Stimulated activated CD4-positive, alpha-beta T cell treated with anti-CD3 and anti-CD28 coated beads, Interleukin-12 subunit alpha, Interleukin-12 subunit beta, amount 100 ng/mL, for 4 hours (primary cell): ENCODE data around the gene ZIC1.

Experiments used
- DNase-seq: peaks from one replicate; pipeline ENCODE4 v3.0.0-alpha.2; 2020

The ZIC1 gene

DNA sequence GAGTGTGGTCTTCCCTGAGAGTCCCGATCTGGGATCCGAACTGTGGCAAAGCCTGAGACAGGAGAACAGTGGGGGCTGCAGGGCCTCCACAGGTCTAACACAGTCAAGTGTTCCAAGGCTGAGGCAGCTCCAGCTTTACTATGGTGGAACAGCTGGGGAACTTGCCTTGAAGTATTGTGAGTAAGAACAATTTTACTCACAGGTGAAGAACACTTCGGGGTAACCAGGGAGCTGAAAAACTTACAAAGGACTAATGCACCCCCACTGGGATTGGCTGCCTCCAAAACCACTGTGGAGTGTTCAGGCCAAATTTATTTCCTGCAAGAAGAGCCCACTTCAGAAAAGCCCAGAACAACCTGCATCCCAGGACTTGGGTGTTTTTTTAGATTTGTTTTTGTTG lies 28.2 kb upstream of the ZIC1 start:
- DNase-seq = no peak

DNA sequence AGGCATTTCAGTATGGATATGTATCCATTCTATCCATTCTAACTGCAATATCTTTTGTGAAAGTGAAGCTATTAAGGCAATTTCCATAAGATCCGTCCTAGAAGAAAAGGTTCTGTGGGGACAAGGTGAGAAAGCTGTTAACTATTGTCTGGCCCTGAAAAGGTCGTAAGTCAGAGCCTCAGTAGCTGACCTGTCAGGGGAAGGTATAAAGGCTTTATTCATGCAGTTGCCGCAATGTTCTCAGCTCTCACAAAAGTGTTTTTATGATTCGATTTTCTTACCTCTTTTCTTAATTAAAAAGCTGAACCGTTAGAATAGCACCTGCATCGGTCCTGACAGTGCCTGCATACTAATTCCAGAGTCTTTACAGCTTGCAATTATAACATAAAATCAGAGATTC lies 27.6 kb upstream of the ZIC1 start:
- no peak for DNase-seq

DNA sequence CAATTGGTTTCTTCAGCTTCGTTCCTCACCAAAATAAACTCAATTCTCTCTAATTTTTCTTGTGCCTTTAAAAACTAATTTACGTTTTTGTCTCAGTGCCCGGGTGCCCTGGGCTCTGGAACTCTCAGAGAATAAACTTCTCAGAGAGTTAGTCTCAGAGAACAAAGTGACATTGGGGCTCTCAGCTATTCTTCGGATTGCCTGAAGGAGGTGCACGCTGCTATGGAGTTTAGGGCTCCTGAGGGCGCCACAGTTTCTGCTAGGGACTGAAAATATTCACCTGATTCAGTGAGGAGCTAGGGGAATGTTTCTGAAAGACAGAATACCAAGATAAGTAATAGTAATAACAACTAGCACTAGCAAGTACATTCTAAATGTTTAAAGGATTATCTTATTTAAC lies 25.5 kb upstream of the ZIC1 start:
- DNase-seq = no peak

DNA sequence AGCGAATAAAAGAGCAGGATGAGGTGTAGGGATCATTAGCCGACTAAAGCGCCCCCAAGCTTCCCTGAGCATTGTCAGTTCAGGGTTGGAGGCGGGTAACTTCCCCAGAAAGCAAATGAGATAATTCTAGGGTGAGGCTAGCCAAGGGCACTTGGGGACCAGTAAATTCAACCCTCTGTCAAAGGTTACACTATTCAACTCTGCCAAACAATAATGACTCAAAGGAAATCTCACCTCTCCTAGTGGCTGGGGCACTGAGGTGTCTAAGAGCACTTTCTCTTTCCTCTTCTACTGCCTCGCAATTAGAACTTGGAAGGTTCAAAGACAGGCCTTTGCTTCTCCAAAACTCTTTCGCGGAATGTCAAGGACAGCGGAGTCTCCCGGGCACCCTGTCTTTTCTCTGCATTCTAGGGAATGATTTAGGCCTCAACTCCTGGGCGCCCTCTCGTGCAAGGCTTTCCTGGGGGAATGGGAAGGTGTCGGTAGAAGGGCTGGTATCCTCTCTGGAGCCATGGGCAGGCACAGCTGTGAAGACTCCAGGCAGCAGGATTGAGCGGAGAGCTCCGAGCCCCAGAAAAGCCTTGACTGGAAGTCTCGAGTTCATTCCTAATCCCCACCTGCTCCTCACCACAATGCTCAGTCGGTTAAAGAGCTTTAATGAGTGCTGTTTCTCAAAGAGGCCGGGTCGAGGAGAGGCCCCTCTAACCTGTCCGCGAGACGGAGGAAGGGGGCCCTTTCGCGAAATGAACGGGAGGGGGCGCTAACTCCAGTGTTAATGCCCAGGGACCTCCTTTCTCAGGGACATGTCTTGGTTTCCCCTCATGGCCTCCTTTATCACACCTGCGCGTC lies 24.7 kb upstream of the ZIC1 start:
- no peak for DNase-seq

DNA sequence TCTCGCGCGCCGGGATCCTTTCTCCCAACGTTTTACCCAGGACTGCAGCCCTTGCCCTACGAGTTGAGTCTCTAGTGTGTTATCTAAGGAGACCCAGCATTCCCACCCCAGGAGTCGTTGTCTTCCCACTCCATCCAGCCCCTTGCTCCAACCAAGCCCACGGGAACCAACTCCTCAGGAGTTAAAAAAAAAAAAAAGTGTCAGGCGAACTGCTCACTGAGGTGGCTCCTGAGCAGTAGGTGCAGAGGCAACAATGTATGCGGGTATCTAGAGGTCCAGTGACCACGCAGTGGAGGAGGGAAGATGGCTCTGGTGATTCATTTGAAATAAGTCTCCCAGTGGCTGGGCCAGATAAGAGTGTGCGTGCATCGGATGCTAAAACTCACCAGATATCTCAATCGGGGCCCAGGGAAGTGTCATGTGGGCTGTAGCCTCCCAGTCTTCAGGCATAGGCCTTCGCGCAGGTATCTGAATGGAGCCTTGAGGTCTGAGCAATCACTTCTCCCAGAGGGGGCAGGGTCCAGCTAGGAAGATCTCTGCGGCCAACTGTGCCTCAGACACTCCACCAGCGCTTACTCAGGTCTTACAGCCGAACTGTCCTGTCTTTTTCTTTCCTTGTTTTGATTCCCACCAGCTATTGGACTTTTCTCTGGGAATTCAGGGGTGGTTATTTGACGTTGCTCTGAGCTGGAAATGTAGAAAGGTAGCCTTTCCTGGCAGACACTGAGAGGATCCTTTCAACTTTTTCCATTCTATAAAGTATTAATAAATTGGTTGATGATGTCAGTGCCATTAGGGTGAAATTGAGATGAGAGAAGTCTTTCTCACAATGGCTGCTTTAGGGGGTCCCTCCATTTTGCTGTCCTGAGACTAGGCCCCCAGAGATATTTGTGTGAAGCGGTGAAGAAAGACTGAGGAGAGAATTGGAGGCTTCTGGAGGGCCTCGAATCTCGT lies 23.8 kb upstream of the ZIC1 start:
- DNase-seq = no peak

DNA sequence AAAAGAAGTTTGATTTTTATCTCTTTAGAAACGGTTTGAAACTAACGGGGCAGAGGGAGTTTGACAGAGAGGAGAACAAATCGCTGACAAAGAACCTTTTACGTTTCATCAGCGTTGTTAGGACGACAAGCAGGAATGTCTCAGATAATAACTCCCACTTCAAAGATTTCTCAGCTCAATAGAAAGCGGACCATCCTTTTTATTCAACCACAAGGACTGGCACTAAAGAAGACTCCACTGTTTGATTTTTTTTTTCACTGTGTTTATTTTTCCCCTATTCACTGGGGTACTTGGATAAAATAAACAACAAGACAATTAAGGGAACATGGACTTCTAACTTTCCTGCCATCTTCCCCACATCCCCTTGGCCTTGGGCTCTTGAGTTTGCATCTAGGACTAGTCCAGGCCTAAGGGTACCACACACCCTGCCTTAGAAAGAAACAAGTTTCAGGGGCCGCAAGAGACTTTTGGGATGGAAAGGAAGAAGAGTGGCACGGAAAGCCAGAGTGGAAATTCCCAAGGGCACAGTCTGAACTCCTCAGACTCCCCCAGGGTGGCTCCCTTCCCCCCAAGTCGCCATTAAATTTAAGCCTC lies 21.8 kb upstream of the ZIC1 start:
- DNase-seq = no peak

DNA sequence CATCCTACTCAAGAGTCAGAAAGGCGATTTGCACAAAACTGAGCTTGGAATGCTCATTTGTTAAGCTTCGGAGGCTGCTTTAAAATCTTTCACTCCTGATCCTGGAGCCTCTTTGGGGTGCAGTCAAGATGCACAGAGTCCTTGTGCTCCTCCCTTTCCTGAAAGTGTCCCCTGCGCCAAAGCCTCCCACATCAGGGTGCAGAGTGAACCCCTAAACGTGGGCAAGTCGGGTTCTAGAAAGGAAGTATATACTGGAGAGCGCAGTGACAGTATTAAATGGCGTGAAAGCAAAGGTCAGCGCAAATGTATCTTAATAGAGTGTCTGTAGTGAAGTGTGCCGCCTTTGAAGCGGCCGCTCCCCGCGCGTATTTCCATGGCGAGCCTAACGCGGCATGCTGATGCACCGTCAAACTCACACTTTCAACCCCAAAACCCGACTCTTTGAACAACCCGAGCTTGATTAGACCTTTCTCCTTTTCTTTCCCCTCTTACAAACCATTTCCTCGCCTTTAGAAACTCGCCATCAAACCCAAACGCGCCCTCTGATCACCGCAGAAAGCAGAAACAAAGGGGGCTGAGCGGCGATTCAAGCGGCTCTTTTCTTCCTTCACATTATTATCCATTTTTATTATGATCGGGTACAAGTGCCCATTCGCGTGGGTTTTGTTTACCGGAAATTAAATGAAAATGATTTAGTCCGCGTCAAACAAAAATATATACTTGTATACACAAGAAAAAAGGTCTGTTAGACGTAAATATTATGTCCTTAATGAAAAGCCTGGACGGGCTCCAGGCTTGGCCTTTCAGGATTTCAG lies 21.1 kb upstream of the ZIC1 start:
- DNase-seq = no peak

DNA sequence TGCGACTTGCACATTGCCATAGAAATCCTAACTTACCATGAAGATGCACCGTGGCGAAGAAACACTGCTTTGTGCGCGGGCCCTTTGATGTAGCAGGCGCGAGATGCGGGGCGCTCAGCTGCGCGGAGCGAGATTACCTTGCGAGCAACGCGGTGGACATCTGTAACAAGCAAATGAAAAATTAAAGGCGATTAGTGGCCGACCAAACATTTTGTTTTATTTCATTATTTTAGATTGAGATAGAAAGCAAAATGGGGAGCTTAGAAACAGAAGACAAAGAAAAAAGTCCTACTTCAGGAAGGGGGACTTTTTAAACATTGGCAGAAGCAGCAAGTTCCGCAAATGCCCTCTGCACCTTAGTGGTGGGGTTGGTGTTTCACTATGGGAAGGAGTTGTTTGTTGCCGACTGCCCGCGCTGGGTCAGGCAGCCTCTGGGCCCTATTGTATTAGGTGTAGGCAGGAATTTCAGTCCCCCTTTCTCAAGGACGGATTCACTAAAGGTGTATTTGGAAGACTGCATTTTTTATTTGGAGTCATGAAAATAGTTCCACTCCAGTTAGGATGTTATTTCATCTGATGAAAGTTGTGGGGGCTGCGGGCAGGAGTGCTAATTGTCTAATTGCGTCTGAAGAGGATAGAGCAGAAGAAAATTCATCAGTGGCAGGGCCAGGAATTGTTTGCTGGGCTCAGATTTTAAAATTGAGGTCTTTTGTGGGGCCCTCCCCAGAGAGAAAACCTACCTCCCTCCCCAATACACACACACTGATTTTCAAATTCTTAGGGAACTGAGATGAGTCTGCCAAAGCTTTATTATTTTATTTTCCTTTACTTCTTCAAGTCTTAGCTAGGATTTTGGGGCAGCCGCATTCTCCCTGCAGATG lies 20.2 kb upstream of the ZIC1 start:
- no peak for DNase-seq

DNA sequence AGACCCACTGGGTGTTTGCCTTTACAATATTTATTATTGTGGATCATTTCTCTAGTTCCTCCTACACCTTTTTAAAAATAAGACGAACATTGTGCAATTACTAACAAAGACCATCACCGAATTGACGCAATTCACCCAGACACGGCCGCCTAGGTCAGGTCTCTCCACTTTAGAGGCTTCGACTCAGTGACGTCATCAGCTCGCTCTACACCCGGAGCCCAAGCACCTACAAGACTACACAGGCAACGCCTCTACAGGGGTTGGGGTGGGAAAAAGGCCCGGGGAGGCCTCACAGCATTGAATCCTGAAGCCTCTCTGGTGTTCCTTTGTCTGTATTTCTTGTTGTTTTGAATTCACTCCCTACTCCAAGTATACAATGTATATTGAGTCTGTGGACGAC lies 19.4 kb upstream of the ZIC1 start:
- no peak for DNase-seq

DNA sequence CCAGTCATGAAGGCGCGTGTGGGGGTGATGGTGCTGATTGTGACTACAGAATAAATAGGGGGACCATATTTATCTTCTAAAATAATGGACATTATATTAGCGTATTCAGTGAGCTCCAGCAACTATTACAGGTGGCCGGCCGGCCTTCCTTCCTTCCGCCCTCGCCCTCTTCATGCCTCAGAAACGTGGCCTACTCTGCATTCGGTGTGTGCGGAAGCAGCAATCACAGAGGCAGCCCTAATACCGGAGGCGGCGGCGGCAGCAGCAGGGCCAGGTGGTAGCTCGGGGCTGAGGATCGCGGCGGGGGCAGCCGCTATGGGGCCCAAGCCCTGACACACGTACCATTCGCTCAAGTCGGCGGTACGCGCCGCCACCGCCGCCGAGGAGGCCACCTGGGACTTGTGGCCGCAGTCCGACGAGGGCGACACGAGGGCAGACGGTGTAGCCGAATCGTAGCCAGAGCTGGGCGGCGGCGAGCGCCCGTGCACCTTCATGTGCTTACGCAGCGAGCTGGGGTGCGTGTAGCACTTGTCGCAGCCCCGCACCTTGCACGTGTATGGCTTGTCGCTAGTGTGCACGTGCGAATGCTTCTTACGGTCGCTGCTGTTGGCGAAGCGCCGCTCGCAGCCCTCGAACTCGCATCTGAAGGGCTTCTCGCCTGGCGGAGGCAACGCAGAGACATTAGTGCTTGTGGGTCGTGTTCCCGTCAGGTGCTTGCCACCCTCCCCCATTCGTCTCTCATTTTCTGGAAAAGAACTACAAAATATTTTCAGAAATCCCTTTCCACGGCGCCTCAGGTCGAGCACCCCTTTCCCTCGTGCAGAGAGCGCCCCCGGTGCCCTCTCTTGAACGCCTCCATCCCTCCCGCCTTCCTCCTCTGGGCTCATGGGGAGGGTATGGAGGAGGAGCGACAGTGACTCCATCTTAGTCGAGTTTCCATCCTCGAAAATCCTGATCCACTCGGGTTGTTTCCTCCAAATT lies 18.3 kb upstream of the ZIC1 start:
- DNase-seq = no peak

DNA sequence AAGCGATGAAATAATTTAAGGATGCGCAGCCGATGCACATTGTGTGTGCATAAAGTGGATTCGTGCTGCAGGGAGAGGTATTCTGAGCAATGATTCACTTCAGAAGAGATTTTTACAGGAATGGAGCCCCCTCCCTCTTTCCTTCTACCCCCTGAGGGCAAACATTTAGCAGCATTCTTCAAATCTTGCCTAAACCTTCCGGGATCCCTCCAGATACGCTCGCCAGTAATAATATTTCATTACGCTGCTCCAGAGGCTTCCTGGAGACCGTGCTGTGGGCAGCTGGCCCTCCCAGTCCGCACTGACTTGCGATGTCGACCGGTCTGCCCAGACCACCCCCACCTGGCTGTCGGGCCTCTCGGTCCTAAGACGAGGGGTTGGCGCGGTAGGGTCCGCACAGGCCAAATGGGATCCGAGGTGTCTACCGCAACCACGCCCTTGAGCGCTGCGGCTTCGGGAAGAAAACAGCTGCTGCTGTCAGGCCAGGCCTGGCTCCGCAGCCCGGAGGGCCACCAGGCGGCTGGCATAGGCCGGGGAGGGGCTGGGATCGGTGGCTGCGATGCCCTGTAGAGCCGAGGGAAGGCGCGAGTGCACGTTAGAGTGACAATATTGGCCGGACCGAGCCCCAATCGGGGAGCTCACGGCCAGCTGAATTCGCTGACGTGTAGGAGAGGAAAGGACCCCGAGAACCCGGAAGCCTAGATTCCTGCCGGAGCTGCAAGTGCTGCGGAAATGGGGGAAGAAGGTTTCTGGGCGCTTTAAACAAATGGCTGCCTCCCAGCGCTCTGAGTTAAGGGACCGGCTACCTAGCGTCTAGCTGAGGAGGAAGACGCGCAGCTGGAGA lies 17.2 kb upstream of the ZIC1 start:
- no peak for DNase-seq

DNA sequence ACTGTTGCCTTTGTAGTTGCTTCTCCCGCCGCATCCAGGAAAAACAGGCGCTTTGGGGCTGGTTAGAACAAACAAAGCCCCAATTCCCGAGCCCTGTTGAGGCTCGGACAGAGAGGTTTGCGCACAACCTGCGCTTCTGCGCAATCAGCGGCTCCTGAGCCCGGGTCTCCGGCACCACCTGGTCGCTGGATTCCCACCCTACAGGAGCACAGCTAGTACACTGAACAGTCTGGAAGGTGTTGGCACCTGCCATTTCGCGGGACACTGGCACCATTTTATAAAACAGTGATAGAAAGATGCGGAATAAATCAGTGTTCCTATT lies 16.6 kb upstream of the ZIC1 start:
- DNase-seq = no peak

DNA sequence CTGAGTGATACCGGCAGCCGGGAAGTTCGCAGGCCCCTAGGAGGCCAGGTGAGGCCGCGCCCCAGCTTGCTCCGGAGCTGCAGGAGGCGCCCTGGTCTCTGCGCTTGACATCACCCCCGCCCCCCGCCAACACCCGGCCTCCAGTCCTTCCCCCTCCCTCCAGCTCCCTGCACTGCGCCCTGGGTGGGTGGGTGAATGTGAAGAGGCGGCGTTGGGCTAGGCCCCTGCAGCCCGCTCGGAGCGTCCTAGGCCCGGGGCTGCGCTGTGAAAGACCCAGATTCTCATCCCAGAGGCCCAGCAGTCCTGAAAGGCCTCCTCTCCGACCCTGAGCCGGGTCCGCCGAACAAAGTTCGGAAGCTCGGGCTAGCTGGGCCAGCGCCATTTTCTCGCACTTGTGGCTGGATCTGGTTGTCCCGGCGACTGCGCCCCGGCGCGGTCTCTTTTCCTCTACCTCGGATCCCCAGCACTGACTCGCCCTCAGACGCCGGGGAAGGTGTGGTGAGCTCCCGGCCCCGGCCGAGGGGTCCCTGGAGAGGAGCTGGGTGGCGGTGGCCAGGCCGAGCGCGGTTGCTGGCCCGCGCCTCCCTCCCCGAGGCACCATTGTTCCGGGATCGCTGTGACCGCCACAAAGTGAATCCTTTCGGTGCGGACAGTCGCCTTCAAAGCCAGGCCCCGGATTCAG lies 15.8 kb upstream of the ZIC1 start:
- no peak for DNase-seq

DNA sequence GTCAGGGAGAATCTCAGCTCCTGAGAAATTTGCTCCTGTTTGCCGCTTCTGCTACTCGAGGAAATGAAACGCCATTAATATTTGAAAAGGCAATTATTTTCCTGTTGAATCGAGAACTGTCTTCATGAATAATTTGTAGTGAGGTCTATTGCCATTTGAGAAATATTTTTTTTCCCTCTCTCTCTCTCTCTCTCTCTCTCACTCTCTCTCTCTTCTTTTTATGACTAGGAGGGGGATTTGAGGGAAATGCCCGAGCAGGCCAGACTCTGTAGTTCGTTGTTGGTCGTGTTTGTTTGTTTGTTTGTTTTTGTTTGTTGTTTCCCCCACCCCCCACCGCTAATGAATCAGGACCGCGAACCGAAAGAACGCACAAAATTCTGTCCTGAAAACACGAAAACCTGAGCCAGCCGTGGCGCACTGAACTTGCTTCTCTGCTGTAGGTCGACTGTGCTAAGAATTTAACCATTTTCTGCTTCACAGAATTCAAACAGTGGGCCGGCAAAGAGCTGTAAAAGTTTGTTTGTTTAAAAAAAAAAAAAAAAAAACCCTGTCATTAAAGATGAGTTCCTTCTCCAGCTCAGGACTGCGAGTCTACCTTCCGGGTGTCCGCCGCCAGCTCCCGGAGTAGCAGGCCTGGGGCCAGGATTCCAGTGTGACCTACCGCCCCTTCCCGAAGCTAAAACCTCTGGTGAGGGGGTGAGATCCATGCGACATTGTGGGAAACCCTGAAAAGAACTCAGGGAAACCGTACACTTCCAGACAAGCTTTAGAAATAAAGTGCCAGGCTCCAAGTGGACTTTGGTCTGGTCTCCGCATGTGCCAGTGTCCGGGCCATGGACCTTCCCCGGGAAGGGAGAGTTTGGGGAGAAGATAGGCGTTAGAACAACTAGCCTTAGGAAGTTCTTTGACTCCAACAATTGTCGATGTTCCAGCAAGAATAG lies 15.0 kb upstream of the ZIC1 start:
- no peak for DNase-seq

DNA sequence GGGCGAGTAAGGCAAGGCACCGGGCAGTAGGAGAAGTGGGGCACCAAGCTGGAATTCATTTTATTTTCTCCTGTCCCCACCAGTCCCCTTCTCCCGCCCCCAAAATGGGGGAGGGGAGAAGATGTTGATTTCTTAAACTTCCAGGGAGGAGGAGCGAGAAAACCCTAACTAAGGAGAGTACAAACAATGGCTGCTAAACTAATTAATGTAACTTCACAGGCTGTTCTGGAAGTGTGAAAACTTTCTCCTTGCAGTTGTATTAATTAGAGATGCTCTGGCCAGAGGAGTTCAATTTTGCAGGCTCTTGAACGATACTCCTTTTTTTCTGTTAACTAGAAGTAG lies 14.3 kb upstream of the ZIC1 start:
- DNase-seq = no peak

DNA sequence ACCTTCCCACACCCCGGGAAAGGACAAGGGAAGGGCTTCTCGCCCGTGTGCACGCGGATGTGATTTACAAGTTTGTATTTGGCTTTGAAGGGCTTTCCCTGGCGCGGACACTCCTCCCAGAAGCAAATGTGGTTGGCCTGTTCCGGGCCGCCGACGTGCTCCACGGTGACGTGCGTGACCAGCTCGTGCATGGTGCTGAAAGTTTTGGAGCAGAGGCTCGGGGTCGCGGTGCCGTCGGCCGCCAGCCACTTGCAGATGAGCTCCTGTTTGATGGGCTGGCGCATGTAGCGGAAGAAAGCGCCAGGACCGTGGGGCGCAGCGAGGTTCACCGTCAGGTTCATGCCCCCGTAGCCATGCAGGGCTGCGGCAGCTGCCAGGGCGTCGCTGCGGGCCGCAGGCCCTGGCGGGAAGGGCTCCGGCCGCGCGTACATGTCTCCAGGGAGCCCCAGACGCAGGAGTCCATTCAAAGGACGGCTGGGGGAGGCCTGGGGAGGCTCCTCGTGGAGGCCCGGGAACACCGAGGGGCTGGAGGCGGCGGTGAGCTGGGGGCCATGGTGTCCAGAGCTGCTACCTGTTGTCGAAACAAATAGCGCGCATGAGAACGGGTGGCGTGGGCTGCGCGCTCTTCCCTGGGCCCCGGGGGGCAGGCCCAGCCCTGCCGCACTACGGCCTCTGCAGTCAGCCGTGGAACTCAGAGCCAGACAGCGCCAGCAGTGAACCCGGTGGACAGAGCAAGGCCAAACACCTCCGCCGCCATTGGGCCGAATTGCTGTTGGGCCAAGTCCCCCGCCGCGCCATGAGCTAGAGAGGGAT lies 13.1 kb upstream of the ZIC1 start:
- DNase-seq = no peak

DNA sequence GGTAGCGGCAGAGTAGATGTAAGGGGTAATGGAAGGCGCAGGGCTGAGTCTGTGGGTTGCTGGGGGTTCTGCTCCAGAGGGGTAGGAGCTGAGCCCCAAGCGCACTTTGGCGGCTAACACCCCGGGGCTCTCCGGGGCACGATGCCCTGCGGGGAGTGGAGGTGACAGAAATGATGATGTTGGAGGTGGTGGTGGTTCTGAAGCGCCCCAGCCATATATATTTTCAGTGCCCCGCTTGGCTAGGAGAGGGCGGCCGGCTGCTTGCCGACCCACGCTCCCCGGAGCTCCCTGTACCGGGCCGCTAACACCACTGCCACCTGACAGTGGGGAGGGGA lies 12.5 kb upstream of the ZIC1 start:
- DNase-seq = no peak
